Transverse colon (tissue), 4 donors: ENCODE results near the gene FAM47E. TPM values are rescaled to one million over a fixed set of nuclear protein-coding genes. Genes with fewer than 3 reads are reported as not detected.
A peak's percentile ranks its signal among the peaks of the same experiment; 100 is the strongest.

ENCODE experiments used
- DNase-seq: peaks from one replicate; pipeline ENCODE4 v3.0.0-alpha.2; 2019
- H3K27ac ChIP-seq, 4 donors: fragments of 200-600 bp; sonication (generic); 2 replicates each; pipeline ENCODE4 v1.5.1; 2016 to 2018; ENCODE audit warnings: inconsistent platforms in 4 of 4
- H3K27me3 ChIP-seq: fragments of 200-600 bp; sonication (generic); 2 replicates; pipeline ENCODE4 v1.5.1; 2017; ENCODE audit warnings: inconsistent platforms
- H3K36me3 ChIP-seq, 4 donors: fragments of 200-600 bp; sonication (generic); 2 replicates each; pipeline ENCODE4 v1.5.1; 2017 to 2019; ENCODE audit warnings: inconsistent platforms in 4 of 4
- H3K4me1 ChIP-seq, 4 donors: fragments of 200-600 bp; sonication (generic); 2 replicates each; pipeline ENCODE4 v1.5.1; 2017 to 2020; ENCODE audit warnings: inconsistent platforms in 4 of 4
- H3K4me3 ChIP-seq, 4 donors: fragments of 200-600 bp; sonication (generic); 1 replicate in 1 of 4; 2 replicates in 3 of 4; pipeline versions ENCODE4 v1.5.1 to v1.6.1; 2017 to 2019; ENCODE audit warnings: inconsistent platforms in 4 of 4
- H3K9me3 ChIP-seq, 2 donors: fragments of 200-600 bp; sonication (generic); 2 replicates each; pipeline ENCODE4 v1.5.1; 2017 to 2019; ENCODE audit warnings: inconsistent platforms in 2 of 2
- EP300 ChIP-seq: sonication (generic); formaldehyde crosslinking; IDR thresholded peaks from one replicate; pipeline ENCODE4 v1.6.1; 2017; ENCODE audit warnings: antibody characterized with exemption, low read depth
- POLR2A ChIP-seq: fragments of 450-650 bp; IDR thresholded peaks from one replicate; pipeline ENCODE4 v1.6.1; 2016; ENCODE audit warnings: antibody characterized with exemption, mild to moderate bottlenecking, moderate library complexity
- POLR2AphosphoS5 ChIP-seq, 3 donors: sonication (generic); formaldehyde crosslinking; IDR thresholded peaks; one replicate each; pipeline ENCODE4 v1.6.1; 2016; ENCODE audit warnings: antibody characterized with exemption in 3 of 3
- WGBS, 2 donors: methylation state at CpG; one replicate each; pipeline ENCODE4 v1.1.5; 2018; ENCODE audit warnings: low coverage in 1 of 2; 5-methylcytosine and 5-hydroxymethylcytosine counted together
- in situ Hi-C, 4 donors: fragments of 200-750 bp; cut with MboI; loops; one replicate each; pipeline versions ENCODE4 v1.15.0 to v1.15.1; 2017; ENCODE audit warnings: low sequenced_read_pairs in 3 of 4, low pct_ligation_motif_present in 1 of 4, low pct_unique_long_range_greater_than_20kb in 1 of 4
- intact Hi-C: fragments of 100-400 bp; cut with DNase I; formaldehyde crosslinking; loops from one replicate; pipeline ENCODE4 v1.15.1; 2023; ENCODE audit warnings: low total_unique reads
- total RNA-seq, 4 donors: library from RNA; depleted of rRNA; stranded (reverse); fragments of >200 nt; gene quantifications; one replicate each; pipeline ENCODE4 v1.1.0, GENCODE V29; 2016
- TF ChIP-seq, protein P1 (sequence below), 5 experiments: fragments of 200-600 bp in 3 of 5; fragments of 450-650 bp in 2 of 5; sonication (generic) in 3 of 5; IDR thresholded peaks; 1 replicate in 2 of 5; 2 replicates in 3 of 5; pipeline ENCODE4 v1.5.1; 2016 to 2017; ENCODE audit warnings: antibody characterized with exemption in 5 of 5, inconsistent platforms in 3 of 5, mild to moderate bottlenecking in 2 of 5, moderate library complexity in 1 of 5

Gene FAM47E
- total RNA-seq, 4 donors from 2014 or later: 0.20 to 7.8 (median 2.8) TPM

DNA sequence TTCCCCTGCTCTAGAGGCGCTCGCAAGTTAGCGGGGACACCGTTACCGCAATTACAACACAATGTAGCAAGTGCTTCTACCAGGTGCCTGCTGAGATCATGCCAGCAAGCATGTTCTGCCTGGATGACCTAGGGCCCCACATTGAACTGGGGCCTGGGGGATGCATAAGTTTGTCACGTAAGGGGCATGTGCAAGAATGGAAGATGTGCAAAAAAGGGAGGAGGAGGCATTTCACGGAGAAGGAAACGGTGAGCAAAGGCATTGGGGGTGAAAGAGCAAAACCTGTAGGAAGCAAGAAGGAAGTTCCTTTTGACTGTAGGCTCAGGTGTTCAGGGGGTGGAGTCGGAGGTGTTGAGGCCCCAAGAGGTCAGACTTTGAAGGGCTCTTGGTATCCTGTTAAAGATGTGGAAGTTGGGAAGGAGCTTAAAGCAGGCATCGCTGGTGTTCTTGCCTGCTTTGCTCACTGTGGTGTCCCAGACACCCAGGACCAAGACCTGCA is 37.3 kb upstream of the FAM47E start:
- H3K9me3 ChIP-seq: no peaks in the 10 kb centered on the region
- H3K27me3 ChIP-seq: no peaks in the 10 kb centered on the region
- H3K4me1 ChIP-seq: peaks cover 37 to 73% (median 56%) of the 10 kb centered on the region in 4 donors
- DNase-seq: peak; percentile 66
- TF ChIP-seq POLR2A: no peak
- peak in 1 of 3 donors; percentile 52 for TF ChIP-seq POLR2AphosphoS5 (IDR thresholded peaks at IDR 0.05)
- TF ChIP-seq, protein P1, sequence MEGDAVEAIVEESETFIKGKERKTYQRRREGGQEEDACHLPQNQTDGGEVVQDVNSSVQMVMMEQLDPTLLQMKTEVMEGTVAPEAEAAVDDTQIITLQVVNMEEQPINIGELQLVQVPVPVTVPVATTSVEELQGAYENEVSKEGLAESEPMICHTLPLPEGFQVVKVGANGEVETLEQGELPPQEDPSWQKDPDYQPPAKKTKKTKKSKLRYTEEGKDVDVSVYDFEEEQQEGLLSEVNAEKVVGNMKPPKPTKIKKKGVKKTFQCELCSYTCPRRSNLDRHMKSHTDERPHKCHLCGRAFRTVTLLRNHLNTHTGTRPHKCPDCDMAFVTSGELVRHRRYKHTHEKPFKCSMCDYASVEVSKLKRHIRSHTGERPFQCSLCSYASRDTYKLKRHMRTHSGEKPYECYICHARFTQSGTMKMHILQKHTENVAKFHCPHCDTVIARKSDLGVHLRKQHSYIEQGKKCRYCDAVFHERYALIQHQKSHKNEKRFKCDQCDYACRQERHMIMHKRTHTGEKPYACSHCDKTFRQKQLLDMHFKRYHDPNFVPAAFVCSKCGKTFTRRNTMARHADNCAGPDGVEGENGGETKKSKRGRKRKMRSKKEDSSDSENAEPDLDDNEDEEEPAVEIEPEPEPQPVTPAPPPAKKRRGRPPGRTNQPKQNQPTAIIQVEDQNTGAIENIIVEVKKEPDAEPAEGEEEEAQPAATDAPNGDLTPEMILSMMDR (IDR thresholded peaks at IDR 0.05): peak in 2 of 5 experiments; percentile 20 to 25
- intact Hi-C loops (no loop called here), in situ Hi-C loops (no loop called here)
- H3K4me3 ChIP-seq: peak overlapping the region; percentile 16 to 73 (median 68)
- 7 to 9% methylated on average over 5 to 10 of the region's 10 CpGs for WGBS, 2 donors
- H3K27ac ChIP-seq: peak overlapping the region; percentile 97 to 98 (median 98)
- H3K36me3 ChIP-seq: no peaks in the 10 kb centered on the region

DNA sequence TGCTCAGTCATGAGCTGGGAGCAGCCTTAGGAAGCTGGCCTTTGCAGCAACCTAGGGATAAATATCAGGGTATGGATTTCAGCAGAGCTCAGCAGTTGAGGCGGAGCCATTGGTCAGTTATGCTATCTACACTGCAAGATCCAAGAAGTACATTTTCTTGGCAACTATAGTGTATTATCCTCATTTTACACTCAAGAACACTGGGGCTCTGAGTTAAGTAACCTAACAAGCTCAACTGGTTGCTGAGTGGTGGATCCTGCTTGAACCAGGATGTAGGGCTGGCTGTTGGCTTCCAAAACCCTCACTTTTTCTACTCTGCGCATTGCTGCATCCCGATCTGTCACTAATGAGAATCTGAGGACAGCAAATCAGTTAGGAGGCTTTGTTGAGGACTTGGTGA is 36.4 kb upstream of the FAM47E start:
- no peak overlapping the region for H3K4me3 ChIP-seq
- no peak for TF ChIP-seq POLR2A
- TF ChIP-seq, protein P1 (IDR thresholded peaks at IDR 0.05): no peak
- no peak for TF ChIP-seq POLR2AphosphoS5 (IDR thresholded peaks at IDR 0.05)
- TF ChIP-seq EP300: no peak
- peaks cover 28 to 70% (median 49%) of the 10 kb centered on the region in 4 donors for H3K4me1 ChIP-seq
- in situ Hi-C loops (no loop called here), intact Hi-C loops (no loop called here)
- no peaks in the 10 kb centered on the region for H3K36me3 ChIP-seq
- H3K27me3 ChIP-seq: no peaks in the 10 kb centered on the region
- H3K9me3 ChIP-seq: no peaks in the 10 kb centered on the region
- 98% methylated on average over 3 of the region's 3 CpGs; no CpG with 5 or more reads in 1 of the 2 donors for WGBS, 2 donors
- DNase-seq: no peak
- H3K27ac ChIP-seq: peak overlapping the region; percentile 97 to 98 (median 98)

DNA sequence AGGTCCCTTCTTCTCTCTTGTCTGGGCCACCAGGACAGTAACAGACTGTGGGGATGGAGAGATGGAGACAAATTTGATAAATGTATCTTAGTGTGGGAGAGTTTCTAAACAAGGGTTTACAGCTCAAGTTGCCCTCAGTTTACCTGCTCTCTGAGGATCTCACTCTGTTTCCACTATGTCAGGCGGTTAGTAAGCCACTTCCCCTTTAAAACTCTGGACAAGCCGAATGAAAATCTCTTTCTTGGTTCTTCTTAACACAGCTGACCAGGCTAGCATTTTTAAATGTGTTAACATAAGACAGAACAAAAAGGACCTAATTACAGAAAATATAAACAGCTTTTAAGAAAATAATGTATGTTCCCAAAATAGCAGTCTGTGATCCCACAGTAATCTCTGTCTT is 35.0 kb upstream of the FAM47E start:
- intact Hi-C loops (no loop called here), in situ Hi-C loops (no loop called here)
- DNase-seq: no peak
- Histone ChIP-seq H3K27ac (peak overlapping the region in 1 of 4 donors; percentile 14), H3K4me3 (no peak overlapping the region), H3K27me3 (no peaks in the 10 kb centered on the region), H3K36me3 (no peaks in the 10 kb centered on the region), H3K9me3 (no peaks in the 10 kb centered on the region), H3K4me1 (peaks cover 17 to 56% (median 38%) of the 10 kb centered on the region in 4 donors)
- WGBS, 2 donors: 80 to 83% methylated on average over 2 of the region's 2 CpGs
- TF ChIP-seq EP300 (no peak), POLR2AphosphoS5 (IDR thresholded peaks at IDR 0.05) (no peak), POLR2A (no peak)
- TF ChIP-seq, protein P1 (IDR thresholded peaks at IDR 0.05): no peak

GRCh38 chr4:76216975-76217814 is 34.3 kb upstream of the FAM47E start:
- in situ Hi-C loops (no loop called here), intact Hi-C loops (no loop called here)
- no peak for DNase-seq
- TF ChIP-seq EP300: no peak
- TF ChIP-seq, protein P1 (IDR thresholded peaks at IDR 0.05): no peak
- no peak for TF ChIP-seq POLR2A
- no peak for TF ChIP-seq POLR2AphosphoS5 (IDR thresholded peaks at IDR 0.05)
- 84 to 89% methylated on average over 3 to 6 of the region's 6 CpGs for WGBS, 2 donors
- no peaks in the 10 kb centered on the region for H3K36me3 ChIP-seq
- no peak overlapping the region for H3K4me3 ChIP-seq
- no peaks in the 10 kb centered on the region for H3K27me3 ChIP-seq
- H3K27ac ChIP-seq: peak overlapping the region in 1 of 4 donors; percentile 14
- H3K4me1 ChIP-seq: peaks cover 17 to 49% (median 31%) of the 10 kb centered on the region in 4 donors
- no peaks in the 10 kb centered on the region for H3K9me3 ChIP-seq
